Measurements from ENCODE around the gene UBTF.

UBTF gene

DNA sequence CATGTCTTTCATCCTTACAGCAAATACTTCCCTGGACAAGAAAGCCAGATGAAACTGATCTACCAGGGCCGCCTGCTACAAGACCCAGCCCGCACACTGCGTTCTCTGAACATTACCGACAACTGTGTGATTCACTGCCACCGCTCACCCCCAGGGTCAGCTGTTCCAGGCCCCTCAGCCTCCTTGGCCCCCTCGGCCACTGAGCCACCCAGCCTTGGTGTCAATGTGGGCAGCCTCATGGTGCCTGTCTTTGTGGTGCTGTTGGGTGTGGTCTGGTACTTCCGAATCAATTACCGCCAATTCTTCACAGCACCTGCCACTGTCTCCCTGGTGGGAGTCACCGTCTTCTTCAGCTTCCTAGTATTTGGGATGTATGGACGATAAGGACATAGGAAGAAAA, 29.0 kb downstream of the UBTF start:
- no peak for TF ChIP-seq POLR2AphosphoS5 (IDR thresholded peaks at IDR 0.05; ENCODE audit: borderline replicate concordance, low read depth, low read length)
- no peak for TF ChIP-seq FOXP2 (optimal IDR thresholded peaks at IDR 0.05; ENCODE audit: control extremely low read depth, extremely low read length, insufficient read depth)
- TF ChIP-seq EZH2 (IDR thresholded peaks at IDR 0.05), result no peak
- H3K9me3 ChIP-seq (ENCODE audit: low read depth, low read length), result no peaks in the 10 kb centered on the region
- peaks cover 25% of the 10 kb centered on the region for H3K36me3 ChIP-seq (ENCODE audit: insufficient read depth, low read length)
- DNase-seq (ENCODE audit: low read depth, low spot score), result no peak
- H3K27ac ChIP-seq, result peak overlapping the region; percentile 46; the same call in 1 of the 2 replicates
- H3K4me3 ChIP-seq, result no peak overlapping the region
- H3K9ac ChIP-seq (ENCODE audit: insufficient read length), result no peak overlapping the region

GRCh38 chr17:44188576-44189403, 30.7 kb downstream of the UBTF start:
- Histone ChIP-seq H3K4me3 (no peak overlapping the region), H3K27ac (no peak overlapping the region), H3K9ac (ENCODE audit: insufficient read length) (peak overlapping the region; percentile 96), H3K36me3 (ENCODE audit: insufficient read depth, low read length) (peaks cover 8% of the 10 kb centered on the region), H3K9me3 (ENCODE audit: low read depth, low read length) (no peaks in the 10 kb centered on the region)
- no peak for TF ChIP-seq FOXP2 (optimal IDR thresholded peaks at IDR 0.05; ENCODE audit: control extremely low read depth, extremely low read length, insufficient read depth)
- no peak for TF ChIP-seq POLR2AphosphoS5 (IDR thresholded peaks at IDR 0.05; ENCODE audit: borderline replicate concordance, low read depth, low read length)
- no peak for TF ChIP-seq EZH2 (IDR thresholded peaks at IDR 0.05)
- no peak for DNase-seq (ENCODE audit: low read depth, low spot score)

DNA sequence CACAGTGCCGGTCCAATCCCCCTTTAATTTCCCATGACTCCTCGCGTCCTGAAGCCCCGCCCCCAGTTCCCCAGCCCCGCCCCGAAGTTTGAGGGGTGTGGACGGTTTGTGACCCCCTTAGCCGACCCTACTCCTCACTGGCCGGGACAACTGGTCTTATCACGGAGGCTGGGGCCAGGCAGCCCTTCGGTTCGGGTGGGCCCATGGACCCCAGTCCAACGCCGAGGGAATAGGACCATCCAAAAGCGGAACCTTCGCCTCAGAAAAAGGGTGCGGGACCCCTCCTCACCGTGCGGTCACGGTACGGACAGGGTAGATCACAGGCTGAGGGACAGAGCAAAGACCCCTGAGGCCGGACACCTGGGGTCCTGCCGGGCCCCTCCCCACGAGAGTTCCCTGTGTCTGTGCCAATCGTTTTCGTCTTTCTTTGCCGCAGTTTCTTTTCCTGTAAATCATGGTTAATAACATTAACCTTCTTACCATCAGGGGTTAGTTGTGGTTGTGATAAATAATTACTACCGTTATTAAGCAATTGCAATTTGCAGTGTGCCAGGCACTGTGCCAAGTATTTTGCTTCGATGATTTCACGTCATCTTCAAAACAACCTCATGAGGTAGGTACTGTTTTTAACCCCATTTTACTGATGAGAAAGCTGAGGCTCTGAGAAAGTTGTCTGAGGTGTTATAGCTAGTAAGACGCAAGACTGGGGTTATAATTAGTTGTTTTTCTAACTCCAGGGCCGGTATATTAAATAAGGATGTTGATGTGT, 32.2 kb downstream of the UBTF start:
- peak overlapping the region; percentile 93 for H3K27ac ChIP-seq
- peaks cover 9% of the 10 kb centered on the region; the same call in 1 of the 2 replicates for H3K36me3 ChIP-seq (ENCODE audit: insufficient read depth, low read length)
- H3K9me3 ChIP-seq (ENCODE audit: low read depth, low read length), result no peaks in the 10 kb centered on the region
- peak overlapping the region; percentile 99 for H3K4me3 ChIP-seq
- no peak for DNase-seq (ENCODE audit: low read depth, low spot score)
- TF ChIP-seq POLR2AphosphoS5 (IDR thresholded peaks at IDR 0.05; ENCODE audit: borderline replicate concordance, low read depth, low read length), result peak; percentile 42; the same call in 1 of the 2 replicates
- TF ChIP-seq EZH2 (IDR thresholded peaks at IDR 0.05), result no peak
- H3K9ac ChIP-seq (ENCODE audit: insufficient read length), result peak overlapping the region; percentile 96

- Histone ChIP-seq H3K9ac (ENCODE audit: insufficient read length) (peak within 1 kb of the TSS; percentile 96), H3K36me3 (ENCODE audit: insufficient read depth, low read length) (peaks cover 17% of the 10 kb centered on the region; the same call in 1 of the 2 replicates), H3K9me3 (ENCODE audit: low read depth, low read length) (no peaks in the 10 kb centered on the region), H3K4me3 (peak within 1 kb of the TSS; percentile 99), H3K27ac (peak within 1 kb of the TSS; percentile 93)
- TF ChIP-seq POLR2AphosphoS5 (IDR thresholded peaks at IDR 0.05; ENCODE audit: borderline replicate concordance, low read depth, low read length) (peak; percentile 93), EZH2 (IDR thresholded peaks at IDR 0.05) (no peak)
- DNase-seq (ENCODE audit: low read depth, low spot score), result peak; percentile 98
Measured at GRCh38 chr17:44186307-44187130, 33.0 kb downstream of the UBTF start, which contains the start of gene TMUB2. TSS of gene TMUB2 (plus strand) at chr17:44186972. CDS start at chr17:44187709, 737 bp downstream.

DNA sequence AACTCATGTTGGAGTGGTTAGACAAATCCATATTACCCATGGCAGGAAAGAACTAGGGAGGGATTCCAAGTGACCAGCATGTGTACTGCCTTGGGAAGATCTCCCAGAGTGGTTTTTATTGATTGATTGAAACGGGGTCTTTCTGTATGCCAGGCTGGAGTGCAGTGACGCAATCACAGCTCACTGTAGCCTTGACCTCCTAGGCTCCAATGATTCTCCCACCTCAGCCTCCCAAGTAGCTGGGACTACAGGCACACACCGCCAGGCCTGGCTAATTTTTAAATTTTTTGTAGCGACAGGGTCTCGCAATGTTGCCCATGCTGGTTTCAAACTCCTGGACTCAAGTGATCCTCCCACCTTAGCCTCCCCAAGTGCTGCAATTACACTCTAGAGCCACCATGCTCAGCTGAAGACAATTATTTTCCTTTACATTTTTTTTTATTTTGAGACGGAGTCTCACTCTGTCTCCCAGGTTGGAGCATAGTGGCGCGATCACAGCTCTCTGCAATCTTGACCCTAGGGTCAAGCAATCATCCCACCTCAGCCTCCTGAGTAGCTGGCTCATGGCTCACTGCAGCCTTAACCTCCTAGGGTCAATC, 35.2 kb downstream of the UBTF start:
- peaks cover 16% of the 10 kb centered on the region; the same call in 1 of the 2 replicates for H3K36me3 ChIP-seq (ENCODE audit: insufficient read depth, low read length)
- no peak for DNase-seq (ENCODE audit: low read depth, low spot score)
- 0 out of 2 replicates have a peak overlapping the region, but pooled peaks have one; percentile 26 for H3K27ac ChIP-seq
- H3K4me3 ChIP-seq, result no peak overlapping the region
- TF ChIP-seq POLR2AphosphoS5 (IDR thresholded peaks at IDR 0.05; ENCODE audit: borderline replicate concordance, low read depth, low read length), result no peak
- TF ChIP-seq EZH2 (IDR thresholded peaks at IDR 0.05), result no peak
- no peak for TF ChIP-seq FOXP2 (optimal IDR thresholded peaks at IDR 0.05; ENCODE audit: control extremely low read depth, extremely low read length, insufficient read depth)
- no peaks in the 10 kb centered on the region for H3K9me3 ChIP-seq (ENCODE audit: low read depth, low read length)
- no peak overlapping the region for H3K9ac ChIP-seq (ENCODE audit: insufficient read length)

GRCh38 chr17:44183024-44183423, 36.5 kb downstream of the UBTF start:
- TF ChIP-seq EZH2 (IDR thresholded peaks at IDR 0.05) (no peak), FOXP2 (optimal IDR thresholded peaks at IDR 0.05; ENCODE audit: control extremely low read depth, extremely low read length, insufficient read depth) (no peak), POLR2AphosphoS5 (IDR thresholded peaks at IDR 0.05; ENCODE audit: borderline replicate concordance, low read depth, low read length) (no peak)
- no peaks in the 10 kb centered on the region for H3K9me3 ChIP-seq (ENCODE audit: low read depth, low read length)
- H3K27ac ChIP-seq, result peak overlapping the region; percentile 22; the same call in 1 of the 2 replicates
- H3K9ac ChIP-seq (ENCODE audit: insufficient read length), result no peak overlapping the region
- no peak overlapping the region for H3K4me3 ChIP-seq
- DNase-seq (ENCODE audit: low read depth, low spot score), result no peak
- H3K36me3 ChIP-seq (ENCODE audit: insufficient read depth, low read length), result peaks cover 19% of the 10 kb centered on the region; the same call in 1 of the 2 replicates

DNA sequence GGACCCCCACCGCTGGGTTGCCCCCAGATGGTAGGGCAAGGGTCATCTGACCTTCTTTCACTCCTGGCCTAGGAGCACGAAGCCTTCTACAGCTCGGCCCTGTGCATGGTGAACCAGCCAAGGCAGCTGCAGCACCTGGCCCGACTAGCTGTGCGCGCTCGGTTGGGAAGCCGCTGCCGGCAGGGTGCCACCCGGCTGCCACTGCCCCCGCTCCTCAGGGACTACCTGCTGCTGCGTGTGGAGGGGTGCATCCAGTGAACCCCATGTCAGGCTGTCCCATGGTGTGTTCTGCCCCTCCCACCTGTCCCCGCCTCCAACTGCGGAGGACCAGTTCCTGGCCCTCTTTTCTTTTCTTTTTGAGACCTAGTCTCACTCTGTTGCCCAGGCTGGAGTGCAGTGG, 41.3 kb downstream of the UBTF start:
- H3K4me3 ChIP-seq, result no peak overlapping the region
- TF ChIP-seq POLR2AphosphoS5 (IDR thresholded peaks at IDR 0.05; ENCODE audit: borderline replicate concordance, low read depth, low read length), result no peak
- TF ChIP-seq EZH2 (IDR thresholded peaks at IDR 0.05), result no peak
- DNase-seq (ENCODE audit: low read depth, low spot score), result no peak
- H3K27ac ChIP-seq, result no peak overlapping the region
- H3K9me3 ChIP-seq (ENCODE audit: low read depth, low read length), result no peaks in the 10 kb centered on the region
- H3K36me3 ChIP-seq (ENCODE audit: insufficient read depth, low read length), result peaks cover 19% of the 10 kb centered on the region; the same call in 1 of the 2 replicates
- H3K9ac ChIP-seq (ENCODE audit: insufficient read length), result no peak overlapping the region

All from SK-N-MC (cell line).